ENCODE measurements around the gene BRF1.

BRF1 gene

DNA sequence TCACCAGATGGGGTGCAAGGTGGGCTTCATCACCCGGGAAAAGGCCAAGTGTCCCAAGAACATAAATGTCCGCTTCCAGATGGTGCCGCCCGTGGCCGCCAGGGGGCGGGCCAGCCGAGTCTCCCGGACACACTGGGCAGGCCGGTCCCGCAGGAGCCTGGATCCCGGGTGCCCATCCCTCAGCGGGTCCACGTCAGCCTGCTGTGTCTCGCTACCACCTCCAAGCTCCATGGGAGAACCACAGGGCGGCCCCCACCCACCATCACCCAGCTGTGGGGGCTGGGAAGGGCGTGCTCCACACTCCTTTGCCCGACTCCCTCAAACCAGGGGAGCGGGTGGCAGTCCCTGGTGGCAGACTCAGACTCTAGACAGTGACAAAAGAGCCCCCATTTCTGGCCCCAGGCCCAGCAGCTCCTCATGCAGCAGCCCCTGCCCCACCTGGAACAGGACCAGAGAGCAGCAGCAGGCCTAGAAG lies 97.7 kb downstream of the BRF1 start:
- DNase-seq (ENCODE audit: insufficient read length, low spot score) = peak; percentile 87
- FAIRE-seq = peak; percentile 48

DNA sequence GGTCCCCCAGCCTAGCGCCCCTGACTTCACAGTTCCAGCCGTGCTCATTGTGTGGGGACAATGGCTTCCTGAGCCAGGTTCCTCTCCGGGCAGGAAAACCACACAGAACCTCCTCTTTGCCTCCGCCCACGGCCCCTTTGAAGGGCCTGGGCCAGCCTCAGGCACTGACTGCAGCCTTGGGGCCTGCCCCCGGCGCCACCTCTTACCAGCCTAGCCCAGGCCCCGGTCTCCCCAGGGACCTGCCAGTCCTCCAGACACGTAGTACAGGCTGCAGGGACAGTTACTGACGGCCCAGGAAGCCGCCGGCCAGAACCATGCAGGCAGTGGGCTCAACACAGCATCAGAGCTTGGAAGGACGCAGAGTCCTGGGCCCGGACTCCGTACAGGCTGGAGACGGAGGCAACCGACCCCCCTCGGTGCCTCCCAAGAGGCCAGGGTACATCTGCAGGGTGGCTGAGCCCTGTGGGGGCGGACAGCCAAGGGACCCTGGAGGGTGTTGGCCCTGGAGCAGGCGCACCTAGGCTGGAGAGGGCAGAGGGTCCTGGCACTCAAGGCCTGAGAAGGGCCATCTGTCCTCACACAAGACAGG lies 98.8 kb downstream of the BRF1 start:
- DNase-seq (ENCODE audit: insufficient read length, low spot score) (no peak), FAIRE-seq (no peak)

DNA sequence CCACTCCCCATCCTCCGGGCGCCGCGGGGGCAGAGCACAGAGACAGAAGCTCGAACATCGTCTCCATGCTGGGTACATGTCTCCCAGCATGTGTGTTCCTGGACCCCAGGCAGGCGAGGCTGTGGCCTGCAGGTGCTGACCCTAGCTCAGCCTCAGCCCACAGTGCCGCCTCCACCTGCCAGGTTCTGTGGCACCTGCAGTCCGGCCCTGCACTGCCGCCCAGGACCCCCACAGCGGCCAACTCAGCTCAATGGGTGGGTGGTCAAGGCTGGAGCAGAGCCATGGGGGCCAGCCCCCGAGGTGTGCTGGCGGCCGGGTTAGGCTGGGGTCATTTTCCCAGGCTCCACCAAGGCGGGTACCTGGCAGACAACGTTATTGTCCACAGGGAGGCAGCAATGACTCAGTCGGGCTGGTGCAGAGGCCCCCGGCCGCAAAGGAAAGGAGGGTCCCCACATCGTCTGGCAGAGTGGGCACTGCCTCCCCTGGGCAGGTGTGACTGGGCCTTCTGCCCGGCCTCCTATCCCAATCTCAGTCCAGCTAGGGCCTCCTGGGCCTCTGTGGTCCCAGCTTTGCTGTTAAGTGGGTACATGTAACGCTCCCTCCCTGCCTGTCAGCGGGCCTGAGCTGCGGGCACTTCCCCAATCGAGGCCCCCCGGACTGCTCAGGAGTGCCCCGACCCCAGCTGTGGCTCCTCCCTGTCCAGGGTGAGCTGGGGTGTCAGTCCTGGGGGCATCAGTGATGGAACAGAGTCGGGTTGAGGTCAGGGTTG lies 99.5 kb downstream of the BRF1 start:
- FAIRE-seq = no peak
- no peak for DNase-seq (ENCODE audit: insufficient read length, low spot score)

DNA sequence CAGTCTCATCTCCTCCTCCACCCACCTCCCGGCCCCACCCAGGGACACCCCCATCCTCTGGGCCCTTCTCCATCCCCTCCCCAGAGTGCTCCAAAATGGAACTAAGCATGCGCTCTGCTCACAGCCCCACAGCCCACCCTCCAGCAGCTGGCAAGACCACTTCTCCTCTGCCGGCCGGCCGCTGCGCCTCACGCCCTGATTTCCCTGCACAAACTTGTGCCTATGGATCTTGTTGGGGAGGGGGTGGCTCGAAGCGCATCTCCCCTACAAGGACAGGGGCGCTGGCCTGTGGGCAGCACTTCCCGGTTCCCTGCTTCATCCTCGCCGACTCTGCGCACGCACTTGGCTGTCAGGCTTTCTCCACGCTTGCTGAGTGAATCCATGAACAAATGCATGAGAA lies 100.2 kb downstream of the BRF1 start:
- no peak for FAIRE-seq
- no peak for DNase-seq (ENCODE audit: insufficient read length, low spot score)

DNA sequence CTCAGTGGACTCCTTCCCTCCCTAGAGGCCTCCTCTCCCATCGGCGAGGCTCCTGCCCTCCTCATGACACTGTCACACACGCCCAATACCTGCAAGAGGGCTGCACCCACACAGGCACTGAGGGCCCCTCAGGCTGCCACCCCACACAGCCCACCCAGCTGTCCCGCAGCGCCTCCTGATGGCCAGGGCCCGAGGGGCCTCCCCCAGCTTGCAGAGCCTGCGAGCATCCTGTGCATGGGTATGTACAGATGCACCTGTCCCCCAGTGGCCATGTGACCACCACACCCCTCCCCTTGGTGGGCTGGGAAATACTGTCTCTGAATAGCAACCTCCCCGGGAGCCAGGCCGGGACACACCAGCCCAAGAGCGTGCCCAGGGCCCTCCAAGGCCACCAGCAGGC lies 100.7 kb downstream of the BRF1 start:
- DNase-seq (ENCODE audit: insufficient read length, low spot score) (no peak), FAIRE-seq (no peak)

DNA sequence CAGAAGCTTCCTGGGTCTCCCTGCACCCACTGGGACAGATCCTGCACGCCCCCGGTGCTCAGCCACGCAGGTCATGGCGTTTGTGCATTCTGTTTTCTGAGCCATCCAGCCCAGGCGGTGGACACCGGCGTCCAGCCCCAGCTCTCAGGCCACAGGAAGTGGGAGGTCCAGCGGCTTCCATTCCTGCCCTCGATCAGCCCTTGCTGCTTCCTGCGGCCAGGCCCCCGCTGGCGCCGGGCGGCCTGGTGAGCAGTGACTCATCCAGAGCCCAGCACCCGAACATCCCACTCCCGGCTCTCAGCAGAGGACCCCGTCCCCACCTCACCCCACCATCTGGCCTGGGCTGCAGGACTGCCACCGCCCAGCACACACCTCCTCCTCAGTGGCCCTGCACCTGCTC lies 101.7 kb downstream of the BRF1 start:
- DNase-seq (ENCODE audit: insufficient read length, low spot score) = no peak
- FAIRE-seq = no peak

DNA sequence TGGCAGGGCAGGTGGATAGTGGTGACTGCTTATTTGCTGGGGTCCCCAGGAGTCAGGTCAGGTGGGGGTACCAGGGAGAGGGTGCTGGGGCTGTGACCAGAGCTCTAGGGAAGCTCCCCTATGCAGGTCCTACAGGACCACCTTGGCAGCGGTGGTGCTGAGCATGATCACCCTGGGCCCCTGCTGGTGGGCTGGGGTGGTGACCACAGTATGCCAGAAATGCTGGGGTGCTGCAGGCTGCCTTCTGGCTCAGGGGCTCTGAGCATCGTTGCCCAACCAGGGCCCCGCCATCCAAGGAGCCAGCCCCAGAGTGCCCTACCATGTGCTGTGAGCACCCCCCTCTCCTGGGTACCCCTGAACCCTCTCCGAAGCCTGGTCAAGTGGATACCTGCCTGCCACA lies 102.2 kb downstream of the BRF1 start:
- no peak for FAIRE-seq
- DNase-seq (ENCODE audit: insufficient read length, low spot score) = no peak

DNA sequence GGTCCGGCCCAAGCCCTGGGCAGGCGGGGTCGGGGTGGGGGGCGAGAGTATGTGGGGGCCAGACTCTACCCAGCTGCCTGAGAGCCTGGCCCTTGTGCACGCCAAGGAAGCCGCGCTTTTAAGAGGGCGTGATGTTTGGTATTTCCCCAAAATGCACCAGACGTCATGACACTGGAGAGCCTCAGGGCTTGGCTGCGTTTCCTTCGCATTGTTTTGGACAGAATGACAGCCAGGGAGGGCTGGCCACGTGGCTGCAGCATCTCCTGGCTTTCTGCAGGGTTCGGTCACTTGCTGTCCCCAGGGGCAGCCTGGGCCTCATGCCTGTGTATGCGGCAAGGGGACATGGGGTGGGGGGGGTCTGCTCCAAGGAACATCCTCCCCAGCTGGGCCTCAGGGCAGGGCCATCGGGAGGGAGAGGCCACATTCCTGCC lies 103.6 kb downstream of the BRF1 start:
- DNase-seq (ENCODE audit: insufficient read length, low spot score) = no peak
- FAIRE-seq = no peak

DNA sequence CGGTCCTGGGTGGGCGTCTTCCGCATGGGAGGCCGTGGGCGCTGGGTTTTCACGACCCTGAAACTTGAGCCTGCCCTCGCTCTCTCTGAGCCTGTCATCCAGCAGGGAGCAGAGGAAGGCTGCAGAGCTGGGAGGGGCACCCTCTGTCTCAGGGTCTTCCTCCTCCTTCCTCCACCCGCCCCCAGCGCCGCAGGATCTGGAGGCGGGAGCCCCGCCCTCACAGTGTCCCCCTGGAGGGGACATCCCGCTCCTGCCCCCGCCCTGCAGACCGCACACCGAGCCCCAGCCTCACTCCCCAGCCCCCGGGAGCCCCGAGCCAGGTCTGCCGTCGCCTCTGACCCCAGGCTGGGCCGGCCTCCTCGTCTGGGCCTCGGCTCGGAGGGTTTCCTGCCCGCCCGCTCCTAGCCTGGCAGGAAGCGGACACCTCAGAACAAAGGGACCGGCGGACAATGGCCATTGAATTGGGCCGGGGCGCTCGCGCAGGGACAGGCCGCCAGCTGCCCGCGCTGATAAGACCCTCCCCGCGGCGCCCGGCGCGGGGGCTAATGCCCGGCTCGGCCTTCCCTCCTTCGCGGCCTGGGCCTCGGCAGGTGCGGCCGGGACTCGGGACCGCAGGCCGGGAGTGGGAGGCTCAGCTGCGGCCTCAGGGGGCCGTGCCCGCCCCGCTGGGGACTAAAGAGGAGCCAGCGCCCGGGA lies 104.4 kb downstream of the BRF1 start:
- FAIRE-seq = no peak

DNA sequence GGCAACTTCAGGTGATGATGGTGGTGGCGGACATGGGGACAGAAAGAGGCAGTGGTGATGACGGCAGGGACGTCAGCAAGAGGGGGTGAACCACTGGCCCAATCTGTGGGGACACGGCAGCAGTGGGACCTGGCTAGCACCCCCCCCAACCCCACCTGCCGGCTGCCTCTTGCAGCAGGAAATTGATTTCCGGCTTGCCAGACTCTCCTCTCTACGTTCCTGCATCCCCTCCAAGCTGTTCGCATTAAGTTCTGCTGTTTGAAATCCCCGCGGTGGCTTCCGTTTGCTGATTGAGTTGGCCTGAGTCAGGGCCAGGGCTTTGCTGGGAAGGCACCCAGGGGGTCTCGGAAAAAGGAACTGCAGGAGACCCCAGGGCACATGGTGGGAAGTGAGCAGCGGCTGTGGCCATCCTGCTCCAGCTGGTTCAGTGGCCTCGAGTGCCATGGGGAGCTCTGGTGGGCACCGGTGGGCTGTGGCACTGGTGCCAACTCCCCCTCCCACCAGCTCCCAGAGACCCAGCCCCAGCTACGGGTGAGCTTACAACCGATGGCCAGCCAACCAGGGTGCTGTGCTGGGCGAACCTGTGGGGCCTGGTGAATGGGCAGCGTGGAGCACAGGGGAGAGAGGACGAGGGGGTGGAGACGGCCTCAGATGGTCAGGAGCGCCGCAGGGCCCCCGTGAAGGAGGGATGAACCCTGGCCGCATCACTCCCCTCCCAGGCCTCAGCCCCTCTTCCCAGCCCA lies 105.1 kb downstream of the BRF1 start:
- FAIRE-seq (no peak), DNase-seq (ENCODE audit: insufficient read length, low spot score) (no peak)

More for the DNA sequence above, 104.4 kb downstream of the BRF1 start:
- no peak for DNase-seq (ENCODE audit: insufficient read length, low spot score)

DNA sequence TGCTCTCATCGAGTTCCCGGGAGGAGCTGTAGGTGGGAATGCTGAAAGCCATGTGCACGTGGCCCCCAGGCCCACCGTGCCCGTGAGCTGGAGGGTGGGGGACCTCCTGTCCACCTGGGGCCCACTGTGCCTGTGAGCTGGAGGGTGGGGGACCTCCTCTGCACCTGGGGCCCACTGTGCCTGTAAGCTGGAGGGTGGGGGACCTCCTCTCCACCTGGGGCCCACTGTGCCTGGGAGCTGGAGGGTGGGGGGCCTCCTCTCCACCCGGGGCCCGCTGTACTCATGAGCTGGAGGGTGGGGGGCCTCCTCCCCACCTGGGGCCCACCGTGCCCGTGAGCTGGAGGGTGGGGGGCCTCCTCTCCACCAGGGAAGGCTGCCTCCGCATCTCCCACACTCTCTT lies 105.8 kb downstream of the BRF1 start:
- no peak for FAIRE-seq
- DNase-seq (ENCODE audit: insufficient read length, low spot score) = no peak

DNA sequence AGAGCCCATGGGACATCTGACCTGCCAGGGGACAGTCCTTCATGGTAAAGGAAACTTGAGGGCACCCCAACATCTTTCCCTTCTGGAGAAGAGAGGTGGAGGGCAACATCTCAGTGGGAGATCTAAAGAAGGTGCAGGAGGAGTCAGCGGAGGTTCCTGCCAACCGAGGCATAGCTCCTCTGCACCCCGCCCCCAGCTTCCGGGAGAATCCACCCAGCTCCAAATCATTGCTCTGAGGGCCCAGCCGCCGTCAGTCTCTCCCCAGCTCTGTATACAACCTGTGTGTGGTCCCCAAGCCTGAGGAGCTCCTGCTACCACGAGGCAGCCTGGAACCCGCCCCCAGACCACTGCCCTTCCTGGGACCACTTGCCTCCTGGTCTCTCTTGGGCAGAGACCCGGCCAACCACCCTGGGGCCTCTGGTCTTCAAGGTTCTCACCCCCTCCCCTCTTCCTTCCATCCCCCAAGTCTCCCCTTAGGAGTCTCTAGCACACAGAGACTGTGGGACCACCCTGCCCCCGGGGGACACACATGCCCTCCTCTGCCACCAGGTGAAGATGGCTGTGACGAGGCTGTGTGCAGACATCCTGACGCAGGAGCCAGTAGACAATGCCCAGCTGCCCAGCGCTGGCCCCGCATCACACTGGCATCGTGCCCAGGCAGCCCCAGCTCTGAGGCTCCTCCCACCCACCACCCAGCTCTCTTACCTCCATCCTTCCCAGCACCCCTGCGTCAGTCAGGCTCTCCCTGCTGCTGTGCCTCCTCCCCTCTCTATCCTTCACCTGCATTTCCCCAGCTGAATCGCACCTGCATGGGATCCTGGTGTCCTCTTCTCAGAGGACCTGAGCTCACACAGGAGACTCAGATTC lies 106.7 kb downstream of the BRF1 start:
- DNase-seq (ENCODE audit: insufficient read length, low spot score) = no peak
- no peak for FAIRE-seq

DNA sequence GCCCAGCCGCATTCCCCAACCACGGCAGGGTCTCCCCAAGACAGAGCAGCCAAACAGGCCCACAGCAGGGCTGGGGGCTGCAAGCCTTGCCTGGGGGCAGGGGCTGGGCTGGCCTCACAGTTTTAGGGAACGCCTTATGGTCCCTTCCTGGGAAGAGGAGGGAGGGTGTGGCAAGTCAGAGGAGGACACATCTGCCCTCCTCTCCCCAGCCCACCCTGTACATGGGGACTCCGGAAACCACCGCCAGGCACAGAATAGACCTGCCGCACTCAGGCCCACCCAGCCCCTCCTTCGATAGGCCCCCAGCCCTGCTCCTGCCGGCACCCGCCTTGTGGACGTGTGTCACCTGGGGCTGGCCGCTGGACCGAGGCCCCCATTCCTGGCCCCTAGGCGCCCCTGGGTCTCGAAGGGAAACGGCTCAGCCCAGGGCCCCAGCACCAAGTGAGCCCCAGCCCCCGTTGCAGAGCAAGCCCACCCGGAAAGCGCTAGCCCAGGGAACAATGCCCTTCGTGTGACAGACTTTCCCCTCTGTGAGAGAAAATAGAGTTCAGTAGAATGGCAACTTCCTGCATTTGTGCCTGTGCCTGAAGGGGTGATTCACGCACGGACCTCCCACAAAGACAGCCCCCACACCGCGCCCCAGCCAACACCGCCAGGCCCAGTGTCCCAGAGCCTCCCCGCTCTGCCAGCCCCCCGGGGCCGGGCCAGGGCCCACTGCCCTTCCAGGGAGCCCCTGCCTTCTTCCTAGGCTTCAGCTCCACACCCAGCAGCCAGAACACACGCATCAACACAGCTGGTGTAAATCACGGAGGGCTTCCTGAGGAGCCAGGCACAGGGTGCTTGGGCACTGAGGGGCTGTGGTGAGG lies 107.7 kb downstream of the BRF1 start:
- FAIRE-seq (peak; percentile 40), DNase-seq (ENCODE audit: insufficient read length, low spot score) (no peak)

DNA sequence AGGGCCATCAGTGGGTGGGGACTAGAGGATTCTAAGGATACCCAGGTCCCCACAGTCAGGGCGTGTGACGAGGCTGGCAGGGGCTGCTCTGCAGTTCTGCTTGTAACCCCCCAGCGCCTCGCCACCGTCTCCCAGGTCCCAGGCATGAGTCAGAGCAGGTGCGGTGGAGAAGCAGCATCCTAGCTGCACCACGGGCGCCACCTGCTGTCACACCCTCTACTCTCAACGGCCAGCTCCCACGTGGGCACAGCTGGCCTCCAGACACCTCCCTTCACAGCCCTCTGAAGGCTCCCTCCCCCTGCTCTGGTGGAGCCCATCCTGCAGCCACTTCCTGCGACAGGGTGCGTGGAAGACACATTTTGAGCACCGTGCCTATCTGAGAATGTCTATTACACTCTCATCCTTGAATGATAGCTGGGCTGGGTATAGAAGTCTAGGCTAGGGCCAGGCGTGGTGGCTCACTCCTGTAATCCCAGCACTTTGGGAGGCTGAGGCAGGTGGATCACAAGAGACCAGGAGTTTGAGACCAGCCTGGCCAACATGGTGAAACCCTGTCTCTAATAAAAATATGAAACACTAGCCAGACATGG lies 112.8 kb downstream of the BRF1 start:
- no peak for FAIRE-seq
- DNase-seq (ENCODE audit: insufficient read length, low spot score) = no peak

DNA sequence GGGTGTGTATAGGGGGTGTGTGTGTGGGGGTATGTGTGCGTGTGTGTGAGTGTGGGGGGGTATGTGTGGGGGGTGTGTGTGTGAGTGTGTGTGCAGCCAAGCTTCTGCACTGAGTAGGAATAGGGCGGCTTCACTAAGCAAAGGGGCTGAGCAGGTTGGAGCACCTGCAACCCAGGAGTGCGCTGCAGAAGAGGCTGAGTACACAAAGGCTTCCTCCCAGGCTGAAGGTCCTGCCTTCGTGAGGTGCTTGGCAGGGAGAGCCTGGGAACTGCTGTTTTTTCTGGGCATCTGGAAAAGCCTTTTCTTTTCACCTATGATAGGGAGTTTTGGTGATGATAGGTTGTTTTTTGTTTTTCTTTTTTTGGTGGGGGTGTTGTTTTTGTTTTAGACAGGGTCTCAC lies 113.7 kb downstream of the BRF1 start:
- DNase-seq (ENCODE audit: insufficient read length, low spot score) (no peak), FAIRE-seq (no peak)

DNA sequence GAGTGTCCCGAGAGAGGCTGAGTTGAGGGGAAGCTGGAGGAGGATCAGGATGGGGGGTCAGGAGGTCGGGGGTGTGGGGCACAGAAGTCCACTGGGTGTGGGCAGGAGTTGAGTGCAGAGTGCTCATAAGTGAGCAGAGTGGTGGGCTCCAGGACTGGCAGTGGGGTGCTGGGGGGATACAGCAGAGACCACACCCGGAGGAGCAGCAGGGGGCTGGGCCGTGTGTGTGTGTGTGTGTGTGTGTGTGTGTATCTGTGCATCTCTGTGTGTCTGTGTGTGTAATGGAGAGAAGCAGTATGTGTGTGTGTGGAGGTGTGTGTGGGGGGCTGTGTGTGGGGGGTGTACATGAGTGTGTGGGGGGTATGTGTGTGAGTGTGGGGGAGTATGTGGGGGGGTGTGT lies 114.8 kb downstream of the BRF1 start:
- DNase-seq (ENCODE audit: insufficient read length, low spot score) (no peak), FAIRE-seq (no peak)

DNA sequence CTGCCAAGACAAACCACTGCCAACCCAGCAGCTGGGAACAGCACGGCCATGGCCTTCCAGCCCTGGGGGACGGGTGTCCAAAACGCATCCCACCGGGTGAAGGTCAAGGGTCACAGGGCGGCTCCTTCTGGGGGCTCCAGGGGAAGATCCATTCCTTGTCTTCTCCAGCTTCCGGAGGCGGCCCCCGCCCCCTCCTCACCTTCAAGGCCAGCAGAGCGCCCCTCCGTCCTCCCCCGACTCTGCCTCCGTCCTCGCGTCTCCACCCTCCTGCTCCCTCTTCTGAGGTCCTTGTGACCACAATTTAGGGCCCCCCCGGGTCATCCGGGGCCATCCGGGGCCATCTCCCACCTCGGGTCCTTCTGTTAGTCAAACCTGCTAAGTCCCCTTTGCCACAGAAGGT lies 115.8 kb downstream of the BRF1 start:
- DNase-seq (ENCODE audit: insufficient read length, low spot score) (no peak), FAIRE-seq (no peak)

DNA sequence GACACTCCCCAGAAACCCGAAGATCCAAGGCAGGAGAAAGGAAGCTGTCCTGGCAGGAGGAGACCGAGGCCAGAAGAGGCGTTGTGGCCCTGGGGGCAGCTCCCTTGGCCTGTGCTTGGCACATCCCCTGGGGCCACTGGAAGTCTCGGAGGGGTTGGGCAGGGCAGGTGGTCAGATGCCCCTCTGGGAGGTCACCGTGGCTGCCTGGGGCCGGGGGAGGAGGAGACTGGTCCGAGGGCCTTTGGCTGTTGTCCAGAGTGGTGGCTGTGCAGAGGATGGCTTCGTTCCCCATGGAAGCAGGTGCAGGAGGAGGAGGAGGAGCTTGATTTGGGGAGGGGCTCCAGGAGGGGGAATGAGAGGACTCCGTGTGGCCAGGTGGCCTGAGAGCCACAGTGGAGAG lies 116.3 kb downstream of the BRF1 start:
- no peak for FAIRE-seq

More for the DNA sequence above, 116.3 kb downstream of the BRF1 start:
- no peak for DNase-seq (ENCODE audit: insufficient read length, low spot score)
